GM19238 (cell line): Measurements from ENCODE around the gene CNTNAP2.

Source experiments
- DNase-seq: peaks from one replicate; pipeline ENCODE4 v3.0.0; 2011; ENCODE audit warnings: low spot score; ENCODE audit not compliant: insufficient read length

CNTNAP2 gene

GRCh38 chr7:147207988-147208387, 1091.4 kb downstream of the CNTNAP2 start:
- DNase-seq = no peak

- DNase-seq = no peak
Measured at GRCh38 chr7:147231275-147231674, 1114.7 kb downstream of the CNTNAP2 start.

DNA sequence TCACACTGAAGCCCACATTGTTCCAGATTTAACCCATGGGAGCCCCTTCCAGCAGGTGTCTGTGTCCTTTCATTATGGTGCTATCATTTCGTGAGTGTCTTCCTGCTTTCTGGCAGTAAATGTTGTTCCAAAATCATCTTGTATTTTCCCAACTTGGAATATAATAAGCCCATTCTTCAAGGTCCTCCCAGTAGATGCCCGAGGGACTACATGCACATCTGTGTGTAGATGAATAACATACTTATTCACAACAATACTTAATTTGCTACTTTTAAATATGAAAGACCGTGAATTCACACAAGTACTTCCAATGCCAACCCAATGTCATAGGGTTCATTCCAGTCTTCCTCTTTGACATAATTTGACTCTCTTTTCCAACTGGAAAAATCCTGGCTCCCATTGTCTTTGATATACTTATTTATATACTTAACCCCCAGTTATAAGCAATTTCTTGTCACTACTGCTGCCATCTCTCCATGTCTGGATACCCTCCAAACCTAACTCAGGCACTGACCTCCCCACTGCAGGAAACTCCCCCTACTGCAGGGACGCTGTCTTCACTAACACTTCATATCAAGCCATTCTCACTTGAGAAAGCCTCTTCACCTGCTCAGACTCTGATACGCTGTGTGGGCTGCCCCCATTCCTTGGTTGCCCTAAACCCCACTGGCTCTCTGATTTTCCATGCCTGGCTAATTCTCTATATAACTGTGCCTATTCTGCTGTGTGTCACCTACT, 1119.2 kb downstream of the CNTNAP2 start:
- no peak for DNase-seq

- DNase-seq = no peak
Measured at GRCh38 chr7:147240468-147240867, 1123.9 kb downstream of the CNTNAP2 start.

- peak; percentile 1 for DNase-seq
Measured at GRCh38 chr7:147245274-147245673, 1128.7 kb downstream of the CNTNAP2 start.

DNA sequence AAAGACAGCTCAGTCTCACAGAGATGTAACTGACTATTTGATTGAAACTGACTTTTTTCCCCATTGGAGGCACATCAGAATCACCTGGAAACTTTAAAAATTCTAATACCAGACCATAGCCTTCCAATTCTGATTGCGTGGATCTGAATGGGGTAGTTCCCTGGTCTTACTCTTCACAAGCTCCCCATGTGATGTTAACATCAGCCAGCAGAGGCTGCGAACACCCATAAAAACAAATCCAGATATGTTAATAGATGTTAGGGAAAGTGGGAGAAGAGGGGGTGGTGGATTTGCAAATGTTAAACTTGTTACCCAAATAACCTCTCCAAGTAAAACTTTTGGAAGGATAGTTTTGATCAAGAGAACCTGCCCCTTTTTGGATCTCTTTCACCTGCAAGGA, 1133.4 kb downstream of the CNTNAP2 start:
- no peak for DNase-seq

DNA sequence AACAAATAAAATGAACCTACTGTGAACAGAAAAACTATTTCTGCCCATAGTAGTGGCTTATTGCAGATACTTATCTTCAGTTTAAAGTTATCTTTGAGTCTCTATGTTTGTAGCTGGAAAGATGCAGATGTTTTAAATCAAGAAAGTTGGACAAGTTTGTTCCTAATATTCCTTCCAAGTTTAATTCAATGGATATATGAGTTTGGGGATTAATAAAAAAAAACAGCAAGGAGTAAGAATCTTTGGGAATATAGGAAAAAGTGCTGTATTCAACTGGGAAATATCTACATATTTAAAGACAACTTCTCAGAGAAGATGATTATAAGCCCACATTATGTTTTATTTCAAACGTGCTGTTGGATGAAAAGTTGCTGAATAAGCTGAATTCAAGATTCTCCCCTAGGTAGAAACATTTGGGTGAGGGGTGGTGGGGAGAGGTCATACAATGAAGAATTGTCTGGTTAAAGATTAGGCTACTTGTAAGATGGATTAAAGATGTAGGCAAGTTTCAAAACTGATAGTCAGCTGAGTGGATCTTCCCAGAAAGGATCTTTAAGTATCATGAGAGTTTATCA, 1135.2 kb downstream of the CNTNAP2 start:
- no peak for DNase-seq

- no peak for DNase-seq
Measured at GRCh38 chr7:147261693-147262092, 1145.1 kb downstream of the CNTNAP2 start.

- no peak for DNase-seq
Measured at GRCh38 chr7:147265528-147265927, 1148.9 kb downstream of the CNTNAP2 start.

GRCh38 chr7:147276106-147276505, 1159.5 kb downstream of the CNTNAP2 start:
- DNase-seq = no peak

GRCh38 chr7:147276783-147277370, 1160.3 kb downstream of the CNTNAP2 start:
- DNase-seq = no peak

DNA sequence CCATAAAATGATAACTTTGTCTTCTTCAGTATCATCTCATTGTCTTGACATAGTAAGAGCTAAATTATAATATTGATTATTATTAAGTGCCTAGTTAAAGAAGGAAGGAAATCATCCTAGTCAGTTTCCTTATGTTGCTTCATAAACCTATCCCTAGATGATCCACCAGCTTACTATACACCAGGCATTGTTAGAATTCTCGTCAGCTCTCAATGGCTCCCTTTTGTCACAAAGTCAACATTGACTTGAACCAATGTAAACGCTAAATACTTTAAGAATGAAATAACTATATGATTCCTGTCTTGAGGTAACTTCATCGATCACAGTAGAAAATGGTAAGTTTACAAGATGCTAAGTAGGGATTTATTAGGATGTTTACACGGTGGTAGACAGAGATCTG, 1162.9 kb downstream of the CNTNAP2 start:
- no peak for DNase-seq

GRCh38 chr7:147279964-147280374, 1163.4 kb downstream of the CNTNAP2 start:
- no peak for DNase-seq

DNA sequence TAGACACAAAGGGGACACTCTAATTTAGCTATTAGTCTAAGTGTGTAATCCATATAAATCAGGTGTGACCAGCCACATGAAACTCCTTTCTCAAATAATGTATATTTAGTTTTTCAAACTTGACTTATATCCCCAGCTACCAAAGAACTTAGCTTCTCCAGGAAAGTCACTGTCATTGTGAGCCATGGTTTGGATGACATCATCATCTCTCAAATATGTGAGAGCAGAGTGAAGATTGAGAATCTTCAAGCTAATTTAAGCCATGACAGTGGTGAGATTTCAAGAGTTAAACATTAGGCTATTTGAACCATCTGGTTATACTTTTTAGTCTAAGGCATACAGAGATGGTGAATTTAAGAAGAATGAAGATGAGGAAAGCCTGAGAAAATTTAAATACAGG, 1165.6 kb downstream of the CNTNAP2 start:
- no peak for DNase-seq

GRCh38 chr7:147296201-147296600, 1179.6 kb downstream of the CNTNAP2 start:
- no peak for DNase-seq

DNA sequence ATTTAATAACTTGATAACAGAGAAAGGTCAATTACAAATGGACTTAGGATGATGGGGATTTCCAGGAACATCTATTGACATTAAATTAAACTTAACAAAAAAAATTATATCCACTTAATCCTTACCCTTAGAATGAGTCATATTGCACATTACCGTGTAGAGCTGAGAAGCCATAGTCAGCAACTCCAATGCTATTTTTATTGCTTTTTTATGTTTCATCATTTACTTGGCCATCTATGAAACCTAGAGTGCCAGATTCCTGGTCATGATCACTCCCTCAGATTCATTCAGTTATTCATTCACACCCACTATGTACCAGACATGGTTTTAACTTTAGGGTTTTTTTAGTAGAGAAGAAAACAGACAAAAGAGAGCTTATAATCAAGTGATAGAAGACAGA, 1180.4 kb downstream of the CNTNAP2 start:
- DNase-seq = no peak

- no peak for DNase-seq
Measured at GRCh38 chr7:147298611-147299043, 1182.0 kb downstream of the CNTNAP2 start.

- DNase-seq = no peak
Measured at GRCh38 chr7:147300293-147300692, 1183.7 kb downstream of the CNTNAP2 start.

DNA sequence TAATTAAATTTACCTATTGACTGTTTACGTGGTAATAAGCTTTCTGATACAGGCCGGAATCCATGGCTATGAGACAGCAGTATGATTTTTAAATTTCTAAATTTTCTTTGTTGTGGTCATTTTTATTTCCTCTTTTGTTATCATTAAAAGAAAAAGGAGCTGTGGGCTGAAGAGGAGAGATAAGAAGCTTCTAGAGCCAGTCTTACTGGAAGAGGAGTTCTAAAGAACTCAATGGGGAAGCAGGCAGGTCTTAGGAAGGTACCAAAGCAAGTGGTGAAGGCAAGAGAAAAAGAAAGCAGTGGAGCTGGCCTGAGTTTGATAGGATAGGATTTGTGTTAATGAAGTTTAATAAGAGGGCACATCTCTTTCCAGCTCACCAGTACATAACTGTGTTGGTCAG, 1187.8 kb downstream of the CNTNAP2 start:
- no peak for DNase-seq

- DNase-seq = no peak
Measured at GRCh38 chr7:147305827-147306226, 1189.2 kb downstream of the CNTNAP2 start.

- DNase-seq = no peak
Measured at GRCh38 chr7:147308539-147308938, 1191.9 kb downstream of the CNTNAP2 start.

GRCh38 chr7:147311336-147311735, 1194.7 kb downstream of the CNTNAP2 start:
- DNase-seq = no peak

DNA sequence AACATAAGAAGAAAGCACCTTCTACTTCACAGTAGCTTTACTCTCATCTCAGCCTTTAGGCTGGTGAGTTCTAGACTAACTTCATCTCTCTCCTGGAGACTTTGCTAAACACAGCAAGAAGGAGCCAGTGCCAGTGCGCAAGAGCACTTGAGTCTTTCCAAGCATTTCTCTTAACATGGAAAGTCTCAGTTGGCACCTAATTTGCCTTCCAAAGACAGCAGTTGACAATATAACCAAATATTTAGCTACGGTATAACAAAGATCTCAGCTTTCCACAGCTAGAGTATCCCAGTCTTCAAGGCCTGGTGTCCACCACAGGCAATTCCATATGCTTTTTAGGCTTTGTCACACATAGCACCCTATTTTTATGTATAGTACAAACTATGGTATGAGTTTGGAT, 1204.9 kb downstream of the CNTNAP2 start:
- no peak for DNase-seq
